SH-SY5Y (cell line): ENCODE results near the gene FUNDC2.

Experiments used
- GATA2 ChIP-seq: IDR thresholded peaks from 2 replicates; pipeline ENCODE4 v1.6.1; 2011; ENCODE audit warnings: mild to moderate bottlenecking, low read depth, low read length
- GATA3 ChIP-seq: IDR thresholded peaks from 2 replicates; pipeline ENCODE4 v1.6.1; 2011; ENCODE audit warnings: low read depth, mild to moderate bottlenecking, low read length, moderate library complexity

- TF ChIP-seq GATA3 = no peak
- TF ChIP-seq GATA2 = no peak
Measured at GRCh38 chrX:155046811-155047528, 20.3 kb downstream of the FUNDC2 start.
